Right lung (tissue), 5 donors: ENCODE results near the gene DNAJC27. TPM values are rescaled to one million over a fixed set of nuclear protein-coding genes. Genes with fewer than 3 reads are reported as not detected.

ENCODE experiments used
- DNase-seq, 2 donors: peaks; one replicate each; pipeline ENCODE4 v3.0.0-alpha.2; 2013
- polyA plus RNA-seq, 5 donors: library from polyadenylated mRNA; unstranded; fragments of 120-200 nt; gene quantifications; one replicate each; pipeline versions ENCODE4 v1.2.1 to v1.2.3, GENCODE V29; 2013; ENCODE audit warnings: inconsistent platforms in 1 of 5, low replicate concordance in 1 of 5; ENCODE audit not compliant: insufficient read length in 5 of 5, insufficient read depth in 1 of 5

DNAJC27 gene
- polyA plus RNA-seq, 5 donors, result 8.4 to 12.0 (median 11.0) TPM

GRCh38 chr2:24926602-24927252, 45.0 kb downstream of the DNAJC27 start:
- DNase-seq, result peak; percentile 24 to 27

- no peak for DNase-seq
Measured at GRCh38 chr2:24926220-24926601, 45.5 kb downstream of the DNAJC27 start.

GRCh38 chr2:24925815-24926214, 45.9 kb downstream of the DNAJC27 start:
- DNase-seq, result no peak

- DNase-seq, result no peak
Measured at GRCh38 chr2:24924732-24925131, 47.0 kb downstream of the DNAJC27 start.

- no peak for DNase-seq
Measured at GRCh38 chr2:24924266-24924665, 47.5 kb downstream of the DNAJC27 start.

- DNase-seq, result no peak
Measured at GRCh38 chr2:24923106-24923505, 48.6 kb downstream of the DNAJC27 start.

GRCh38 chr2:24922556-24922955, 49.2 kb downstream of the DNAJC27 start:
- DNase-seq, result no peak

GRCh38 chr2:24920809-24921441, 50.8 kb downstream of the DNAJC27 start:
- no peak for DNase-seq

GRCh38 chr2:24920098-24920808, 51.5 kb downstream of the DNAJC27 start, which contains the start of gene ADCY3:
Gene ADCY3, minus strand, starts transcription at chr2:24920237. Its CDS starts 1,250 bp downstream, at chr2:24918987.
- peak; percentile 32 to 35 for DNase-seq

GRCh38 chr2:24919506-24920097, 52.2 kb downstream of the DNAJC27 start:
- peak in 1 of 2 donors; percentile 12 for DNase-seq

- no peak for DNase-seq
Measured at GRCh38 chr2:24919037-24919505, 52.7 kb downstream of the DNAJC27 start.

- no peak for DNase-seq
Measured at GRCh38 chr2:24918326-24919036, 53.3 kb downstream of the DNAJC27 start.

GRCh38 chr2:24917731-24918325, 53.9 kb downstream of the DNAJC27 start:
- DNase-seq, result no peak

GRCh38 chr2:24917086-24917485, 54.7 kb downstream of the DNAJC27 start:
- no peak for DNase-seq

- DNase-seq, result no peak
Measured at GRCh38 chr2:24915796-24916195, 56.0 kb downstream of the DNAJC27 start.

- DNase-seq, result no peak
Measured at GRCh38 chr2:24915175-24915574, 56.6 kb downstream of the DNAJC27 start.

GRCh38 chr2:24914713-24915112, 57.0 kb downstream of the DNAJC27 start:
- no peak for DNase-seq

GRCh38 chr2:24913911-24914310, 57.8 kb downstream of the DNAJC27 start:
- DNase-seq, result no peak

- no peak for DNase-seq
Measured at GRCh38 chr2:24912986-24913385, 58.8 kb downstream of the DNAJC27 start.

GRCh38 chr2:24912523-24912922, 59.2 kb downstream of the DNAJC27 start:
- DNase-seq, result peak; percentile 13 to 19

GRCh38 chr2:24910245-24910644, 61.5 kb downstream of the DNAJC27 start:
- no peak for DNase-seq
